Stomach (tissue), 9 donors: ENCODE measurements around the gene SLC51B. TPM values are rescaled to one million over a fixed set of nuclear protein-coding genes. Genes with fewer than 3 reads are reported as not detected.
"Not testable (repeated sequence)": the region's sequence is repeated elsewhere in the genome, so short reads cannot be mapped to it uniquely, and the experiment has no call there.

Experiments used
- DNase-seq, 2 donors: peaks; one replicate each; pipeline versions ENCODE4 v3.0.0 to v3.0.0-alpha.2; 2013 to 2019
- H3K27ac ChIP-seq, 5 donors: fragments of 200-600 bp in 4 of 5; sonication (generic) in 4 of 5; one replicate each; pipeline ENCODE4 v1.5.1; 2013 to 2019; ENCODE audit warnings: mild to moderate bottlenecking in 1 of 5, moderate library complexity in 1 of 5
- H3K27me3 ChIP-seq, 3 donors: fragments of 200-600 bp; sonication (generic); one replicate each; pipeline ENCODE4 v1.5.1; 2017 to 2019; ENCODE audit warnings: mixed run types in 1 of 3
- H3K36me3 ChIP-seq, 4 donors: fragments of 200-600 bp; sonication (generic); 1 replicate in 3 of 4; 2 replicates in 1 of 4; pipeline ENCODE4 v1.5.1; 2016 to 2019
- H3K4me1 ChIP-seq, 4 donors: fragments of 200-600 bp; sonication (generic); one replicate each; pipeline ENCODE4 v1.5.1; 2016 to 2019
- H3K4me3 ChIP-seq, 4 donors: fragments of 200-600 bp; sonication (generic) in 3 of 4; one replicate each; pipeline ENCODE4 v1.5.1; 2016 to 2019; ENCODE audit warnings: mild to moderate bottlenecking in 1 of 4
- H3K9me3 ChIP-seq, 4 donors: fragments of 200-600 bp; sonication (generic); one replicate each; pipeline ENCODE4 v1.5.1; 2016 to 2019
- EP300 ChIP-seq: sonication (generic); formaldehyde crosslinking; IDR thresholded peaks from one replicate; pipeline ENCODE4 v1.6.1; 2017; ENCODE audit warnings: antibody characterized with exemption
- POLR2A ChIP-seq, 4 donors: fragments of 450-650 bp; IDR thresholded peaks; one replicate each; pipeline ENCODE4 v1.6.1; 2016; ENCODE audit warnings: antibody characterized with exemption in 4 of 4, control low read depth in 2 of 4, mild to moderate bottlenecking in 1 of 4, moderate library complexity in 1 of 4
- POLR2AphosphoS5 ChIP-seq, 3 donors: sonication (generic); formaldehyde crosslinking; IDR thresholded peaks; one replicate each; pipeline ENCODE4 v1.6.1; 2016; ENCODE audit warnings: antibody characterized with exemption in 3 of 3
- WGBS, 5 donors: extraction: QIAGEN DNeasy Blood & Tissue Kit in 3 of 5; methylation state at CpG; one replicate each; pipeline versions ENCODE4 v1.1.5 to v1.1.7; 2013 to 2018; 5-methylcytosine and 5-hydroxymethylcytosine counted together
- intact Hi-C: fragments of 100-400 bp; cut with DNase I; formaldehyde crosslinking; loops from one replicate; pipeline ENCODE4 v1.15.1; 2023; ENCODE audit warnings: low total_unique reads
- polyA plus RNA-seq, 3 donors: library from polyadenylated mRNA; stranded (reverse); fragments of 200-250 nt; gene quantifications; one replicate each; pipeline ENCODE4 v1.2.3, GENCODE V29; 2013
- total RNA-seq, 5 donors: library from RNA; depleted of rRNA; stranded (reverse); fragments of >200 nt; gene quantifications; one replicate each; pipeline versions ENCODE4 v1.1.0 to v1.2.3, GENCODE V29; 2014 to 2016
- TF ChIP-seq, protein P1 (sequence below), 7 experiments: fragments of 450-650 bp in 4 of 7; fragments of 200-600 bp in 3 of 7; sonication (generic) in 3 of 7; IDR thresholded peaks; one replicate each; pipeline ENCODE4 v1.5.1; 2016 to 2019; ENCODE audit warnings: antibody characterized with exemption in 7 of 7, control low read depth in 2 of 7, mild to moderate bottlenecking in 1 of 7
- donor health status: healthy with polysubstance abuse.
- donor health status: Bipolar disorder and iron deficiency.
- donor health status: healthy.

Gene SLC51B
- total and polyA plus RNA-seq, 8 donors: 0.38 to 19.7 (median 0.62) TPM; not detected in 5

DNA sequence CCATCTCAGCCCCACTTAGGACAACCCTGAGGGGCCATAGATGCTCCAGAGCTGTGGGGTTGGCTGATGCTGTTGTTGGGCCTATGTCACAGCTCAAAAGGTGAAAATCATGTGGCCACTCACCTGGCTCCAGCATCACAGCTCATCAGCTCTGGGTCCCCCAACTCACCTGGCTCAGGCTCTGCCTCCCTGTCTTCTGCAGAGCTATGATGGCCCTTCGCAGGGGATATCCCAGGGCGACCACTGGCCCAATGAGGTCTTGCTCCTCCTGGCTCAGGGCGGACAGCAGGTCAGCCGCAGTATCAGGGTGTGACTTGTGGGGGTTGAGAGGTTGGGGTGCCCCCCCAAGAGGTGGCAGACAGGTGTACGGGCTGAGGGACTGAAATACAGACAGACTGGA, 54.1 kb downstream of the SLC51B start:
- H3K36me3 ChIP-seq: peaks cover 34 to 80% (median 71%) of the 10 kb centered on the region in 4 donors
- no peak for TF ChIP-seq EP300
- TF ChIP-seq POLR2AphosphoS5 (IDR thresholded peaks at IDR 0.05): no peak
- no peak for TF ChIP-seq POLR2A (IDR thresholded peaks at IDR 0.05)
- TF ChIP-seq, protein P1, sequence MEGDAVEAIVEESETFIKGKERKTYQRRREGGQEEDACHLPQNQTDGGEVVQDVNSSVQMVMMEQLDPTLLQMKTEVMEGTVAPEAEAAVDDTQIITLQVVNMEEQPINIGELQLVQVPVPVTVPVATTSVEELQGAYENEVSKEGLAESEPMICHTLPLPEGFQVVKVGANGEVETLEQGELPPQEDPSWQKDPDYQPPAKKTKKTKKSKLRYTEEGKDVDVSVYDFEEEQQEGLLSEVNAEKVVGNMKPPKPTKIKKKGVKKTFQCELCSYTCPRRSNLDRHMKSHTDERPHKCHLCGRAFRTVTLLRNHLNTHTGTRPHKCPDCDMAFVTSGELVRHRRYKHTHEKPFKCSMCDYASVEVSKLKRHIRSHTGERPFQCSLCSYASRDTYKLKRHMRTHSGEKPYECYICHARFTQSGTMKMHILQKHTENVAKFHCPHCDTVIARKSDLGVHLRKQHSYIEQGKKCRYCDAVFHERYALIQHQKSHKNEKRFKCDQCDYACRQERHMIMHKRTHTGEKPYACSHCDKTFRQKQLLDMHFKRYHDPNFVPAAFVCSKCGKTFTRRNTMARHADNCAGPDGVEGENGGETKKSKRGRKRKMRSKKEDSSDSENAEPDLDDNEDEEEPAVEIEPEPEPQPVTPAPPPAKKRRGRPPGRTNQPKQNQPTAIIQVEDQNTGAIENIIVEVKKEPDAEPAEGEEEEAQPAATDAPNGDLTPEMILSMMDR (IDR thresholded peaks at IDR 0.05): no peak
- DNase-seq: no peak
- H3K27me3 ChIP-seq: no peaks in the 10 kb centered on the region
- H3K4me3 ChIP-seq: no peak overlapping the region
- WGBS, 5 donors: 87 to 100% (median 97%) methylated on average over 5 of the region's 5 CpGs
- H3K4me1 ChIP-seq: peaks cover 0 to 27% (median 4%) of the 10 kb centered on the region in 4 donors
- no peak overlapping the region for H3K27ac ChIP-seq
- no peaks in the 10 kb centered on the region for H3K9me3 ChIP-seq
- intact Hi-C loops: no loop called here

DNA sequence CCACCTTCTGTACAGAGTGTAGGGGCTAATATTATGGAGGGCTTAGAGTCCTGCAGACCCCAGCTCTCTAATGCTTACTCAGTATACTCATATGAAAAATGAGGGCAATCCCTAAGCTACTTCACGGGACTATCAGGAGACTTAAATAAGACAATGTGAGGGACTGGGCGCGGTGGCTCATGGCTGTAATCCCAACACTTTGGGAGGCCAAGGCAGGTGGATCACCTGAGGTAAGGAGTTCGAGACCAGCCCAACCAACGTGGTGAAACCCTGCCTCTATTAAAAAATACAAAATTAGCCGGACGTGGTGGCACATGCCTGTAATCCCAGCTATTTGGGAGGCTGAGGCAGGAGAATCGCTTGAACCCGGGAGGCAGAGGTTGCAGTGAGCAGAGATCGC, 54.6 kb downstream of the SLC51B start:
- H3K27ac ChIP-seq, H3K27me3 ChIP-seq, H3K9me3 ChIP-seq, DNase-seq, H3K4me3 ChIP-seq, intact Hi-C loops: not testable (repeated sequence)
- WGBS, 5 donors: 88 to 97% (median 95%) methylated on average over 10 of the region's 10 CpGs
- Histone ChIP-seq H3K4me1 (peaks cover 0 to 22% (median 4%) of the 10 kb centered on the region in 4 donors), H3K36me3 (peaks cover 39 to 84% (median 75%) of the 10 kb centered on the region in 4 donors)

DNA sequence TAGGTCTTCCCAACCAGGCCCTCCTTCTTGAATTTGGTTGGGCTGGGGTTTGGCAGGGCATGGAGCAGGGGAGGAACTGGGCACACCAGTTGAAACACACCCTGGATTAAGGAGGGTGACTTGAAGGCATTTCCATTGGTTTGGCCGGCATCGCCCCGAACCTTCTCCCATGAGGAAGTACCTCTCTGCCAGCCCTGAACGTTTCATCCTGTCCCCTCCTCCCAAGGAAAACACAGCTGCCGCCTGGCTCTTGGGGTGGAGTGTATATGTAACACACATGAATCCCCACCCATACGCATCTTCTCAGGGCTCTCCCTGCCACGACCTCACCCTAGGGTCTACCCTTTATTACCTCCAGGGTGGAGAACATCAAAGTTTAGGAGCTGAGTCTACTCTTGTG, 55.3 kb downstream of the SLC51B start:
- H3K4me3 ChIP-seq: no peak overlapping the region
- H3K4me1 ChIP-seq: peaks cover 0 to 16% (median 4%) of the 10 kb centered on the region in 4 donors
- TF ChIP-seq, protein P1 (IDR thresholded peaks at IDR 0.05): no peak
- TF ChIP-seq EP300 (no peak), POLR2AphosphoS5 (IDR thresholded peaks at IDR 0.05) (no peak), POLR2A (IDR thresholded peaks at IDR 0.05) (no peak)
- no peaks in the 10 kb centered on the region for H3K9me3 ChIP-seq
- H3K27me3 ChIP-seq: no peaks in the 10 kb centered on the region
- H3K36me3 ChIP-seq: peaks cover 41 to 91% (median 82%) of the 10 kb centered on the region in 4 donors
- intact Hi-C loops: no loop called here
- H3K27ac ChIP-seq: no peak overlapping the region
- WGBS, 5 donors: 75 to 84% (median 82%) methylated on average over 7 of the region's 7 CpGs
- DNase-seq: no peak

DNA sequence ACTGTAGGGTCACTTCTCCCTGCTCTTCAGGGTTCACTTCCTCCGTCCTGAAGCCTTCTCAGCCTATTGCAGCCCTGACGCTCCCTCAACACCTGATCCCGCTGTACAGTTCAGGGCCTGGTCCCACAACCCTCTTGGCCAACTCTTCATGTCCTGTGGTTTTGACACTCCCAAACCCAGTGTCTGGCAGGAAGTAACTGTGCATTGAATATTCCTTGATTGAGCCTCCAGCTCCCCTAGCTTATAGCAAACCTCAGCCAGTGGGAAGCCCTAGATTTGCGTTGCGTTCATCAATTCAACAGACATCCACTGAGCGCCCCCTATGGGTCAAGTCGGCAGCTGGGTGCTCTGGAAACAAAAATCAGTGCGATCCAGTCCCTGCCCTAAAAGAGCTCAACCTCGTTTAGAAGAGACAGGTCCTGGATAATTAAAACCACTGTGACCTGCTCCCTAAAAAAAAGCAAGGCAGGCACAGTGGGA, 56.3 kb downstream of the SLC51B start:
- Histone ChIP-seq H3K4me1 (peaks cover 0 to 12% (median 4%) of the 10 kb centered on the region in 4 donors), H3K9me3 (no peaks in the 10 kb centered on the region), H3K4me3 (no peak overlapping the region), H3K36me3 (peaks cover 44 to 98% (median 90%) of the 10 kb centered on the region in 4 donors), H3K27ac (no peak overlapping the region), H3K27me3 (no peaks in the 10 kb centered on the region)
- peak; percentile 50 to 90 for DNase-seq
- intact Hi-C loops: no loop called here
- WGBS, 5 donors: 42 to 50% (median 42%) methylated on average over 9 of the region's 9 CpGs
- TF ChIP-seq, protein P1 (IDR thresholded peaks at IDR 0.05): peak in 5 of 7 experiments; percentile 23 to 66 (median 50)
- TF ChIP-seq POLR2A (IDR thresholded peaks at IDR 0.05): no peak

- peaks cover 44 to 94% (median 90%) of the 10 kb centered on the region in 4 donors for H3K36me3 ChIP-seq
- no peaks in the 10 kb centered on the region for H3K27me3 ChIP-seq
- no peaks in the 10 kb centered on the region for H3K9me3 ChIP-seq
- H3K27ac ChIP-seq: no peak overlapping the region
- TF ChIP-seq POLR2AphosphoS5 (IDR thresholded peaks at IDR 0.05) (no peak), POLR2A (IDR thresholded peaks at IDR 0.05) (no peak), EP300 (no peak)
- TF ChIP-seq, protein P1 (IDR thresholded peaks at IDR 0.05): no peak
- H3K4me3 ChIP-seq: no peak overlapping the region
- 59 to 88% (median 83%) methylated on average over 28 to 75 of the region's 75 CpGs for WGBS, 5 donors
- intact Hi-C loops: no loop called here
- H3K4me1 ChIP-seq: peaks cover 0 to 8% (median 4%) of the 10 kb centered on the region in 4 donors
- no peak for DNase-seq
Observed at GRCh38 chr15:65101891-65102708, 56.9 kb downstream of the SLC51B start.
